CD4-positive, alpha-beta T cell treated with Interleukin-4 for 1 hour (primary cell): ENCODE results near the gene CCDC102A.
"Not testable (repeated sequence)": the region's sequence is repeated elsewhere in the genome, so short reads cannot be mapped to it uniquely, and the experiment has no call there.

Experiments
- DNase-seq, 2 donors: peaks; one replicate each; pipeline ENCODE4 v3.0.0-alpha.2; 2020 to 2022

CCDC102A gene

DNA sequence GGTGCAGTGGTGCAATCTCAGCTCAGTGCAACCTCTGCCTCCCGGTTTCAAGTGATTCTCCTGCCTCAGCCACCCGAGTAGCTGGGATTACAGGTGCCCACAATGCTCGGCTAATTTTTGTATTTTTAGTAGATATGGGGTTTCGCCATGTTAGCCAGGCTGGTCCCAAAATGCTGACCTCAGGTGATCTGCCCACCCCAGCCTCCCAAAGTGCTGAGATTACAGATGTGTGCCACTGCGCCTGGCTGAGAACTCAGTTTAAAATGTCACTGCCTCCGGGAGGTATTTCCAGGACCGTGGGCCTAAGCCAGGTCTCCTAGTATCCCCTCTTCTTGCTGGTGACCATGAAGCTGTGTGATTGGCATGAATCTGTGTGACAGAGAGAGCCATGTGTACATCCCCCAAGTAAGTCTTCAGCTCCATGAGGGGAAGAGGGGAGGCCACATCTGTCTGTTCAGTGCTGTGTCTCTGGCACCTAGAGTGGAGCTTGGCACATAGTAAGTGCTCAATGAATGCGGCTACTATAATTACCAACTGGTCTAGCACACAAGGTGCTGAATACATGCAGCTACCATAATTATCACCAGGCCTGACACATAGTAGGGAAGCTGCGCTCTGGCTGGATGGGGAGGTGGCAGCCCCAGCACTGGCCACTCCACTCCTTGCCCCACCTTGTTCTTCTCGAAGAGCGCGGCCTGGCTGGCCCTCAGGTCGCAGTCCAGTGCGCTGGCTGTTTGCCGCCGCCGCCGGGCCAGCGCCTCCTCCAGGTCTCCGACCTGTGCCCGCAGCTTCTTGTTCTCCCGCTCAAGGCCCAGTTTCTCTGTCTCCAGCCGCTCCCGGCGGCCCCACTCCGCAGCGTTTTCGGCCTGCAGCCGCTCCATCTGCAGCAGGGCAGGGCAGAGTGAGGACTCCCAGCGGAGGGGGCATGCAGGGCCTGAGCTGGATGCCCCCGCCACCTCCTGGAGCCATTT is 18.7 kb downstream of the CCDC102A start:
- DNase-seq, result no peak

DNA sequence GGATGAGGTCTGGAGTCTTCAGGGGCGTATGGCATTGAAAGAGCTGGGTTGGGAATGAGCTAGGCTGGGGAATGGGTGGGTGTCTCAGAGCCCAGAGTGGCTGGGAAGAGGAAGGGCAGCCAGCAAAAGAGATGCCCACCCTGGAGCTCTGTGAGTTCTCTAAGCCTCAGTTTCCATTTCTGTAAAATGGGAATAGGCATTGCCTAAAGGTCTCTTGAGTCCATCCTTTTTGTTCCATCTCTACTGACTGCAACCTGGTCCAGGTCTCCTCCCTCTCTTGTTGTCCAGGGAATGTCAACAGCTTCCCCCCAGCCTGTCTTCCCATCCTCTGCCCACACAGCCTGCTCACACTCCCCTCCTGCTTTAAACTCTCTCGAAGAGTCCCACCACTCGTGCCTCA is 19.6 kb downstream of the CCDC102A start:
- no peak for DNase-seq

DNA sequence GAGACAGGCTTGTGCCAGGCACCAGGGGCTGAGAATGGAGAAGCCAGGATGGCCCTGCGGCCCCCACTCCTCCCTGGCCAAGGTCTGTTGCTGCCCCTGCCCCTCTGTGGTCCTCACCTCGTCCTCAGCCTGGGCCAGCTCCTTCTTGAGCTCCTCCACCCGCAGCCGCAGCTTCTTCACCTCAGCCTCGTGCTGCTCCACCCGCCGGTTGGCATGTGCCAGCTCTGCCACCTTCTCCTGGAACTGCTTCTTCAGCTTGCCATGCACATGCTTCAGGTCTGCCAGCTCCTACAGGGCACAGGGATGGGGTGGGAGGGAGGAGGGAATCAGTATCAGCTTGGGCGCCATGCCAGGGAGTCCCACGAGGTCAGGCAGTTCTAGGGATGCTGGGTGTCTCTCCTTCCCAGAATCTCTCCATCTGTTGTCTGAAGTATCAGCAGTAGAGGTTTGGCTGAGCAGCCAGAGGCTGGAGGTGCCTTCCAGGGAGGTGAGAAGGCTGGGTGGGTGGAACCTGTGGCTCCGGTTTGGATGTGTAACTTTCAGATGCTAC is 20.1 kb downstream of the CCDC102A start:
- no peak for DNase-seq

DNA sequence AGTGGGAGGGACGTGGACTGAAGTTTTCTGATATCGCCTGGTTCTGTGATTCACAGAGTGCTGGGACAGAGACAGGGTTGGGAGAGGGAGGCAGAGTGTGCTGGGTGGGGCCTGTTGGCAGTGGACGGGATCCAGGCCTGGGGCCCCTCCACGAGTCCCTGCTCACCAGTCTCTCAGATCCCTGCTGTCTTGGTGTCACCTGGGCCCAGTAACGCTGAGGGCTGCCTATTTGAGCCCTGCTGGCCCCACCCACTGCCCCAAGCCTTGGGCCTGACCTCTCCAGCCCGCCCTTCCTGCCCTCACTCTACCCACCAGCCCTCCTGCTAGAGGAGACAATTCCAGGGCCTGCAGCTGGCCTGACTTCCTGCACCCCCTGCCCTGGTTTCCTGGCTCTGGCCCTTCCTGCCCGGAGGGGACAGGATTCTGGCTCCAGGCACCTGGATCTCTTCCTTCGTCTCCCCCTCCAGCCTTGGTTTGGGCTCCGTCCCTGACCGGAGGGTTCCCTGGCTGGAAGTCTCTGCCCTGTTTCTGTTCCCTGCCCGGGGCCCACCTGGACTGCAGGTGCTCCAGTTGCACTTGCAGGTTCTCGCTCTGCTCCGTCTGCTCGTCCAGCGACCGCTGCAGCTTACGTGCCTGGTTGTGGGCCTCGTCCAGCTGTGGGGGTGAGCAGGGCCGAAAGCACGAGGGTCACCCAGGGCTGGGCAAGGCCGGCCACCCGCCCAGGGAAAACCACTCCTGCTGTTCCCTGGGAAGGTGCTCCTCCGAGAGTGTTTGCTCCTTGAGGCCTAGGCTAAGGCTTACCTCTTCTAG is 21.4 kb downstream of the CCDC102A start:
- no peak for DNase-seq

DNA sequence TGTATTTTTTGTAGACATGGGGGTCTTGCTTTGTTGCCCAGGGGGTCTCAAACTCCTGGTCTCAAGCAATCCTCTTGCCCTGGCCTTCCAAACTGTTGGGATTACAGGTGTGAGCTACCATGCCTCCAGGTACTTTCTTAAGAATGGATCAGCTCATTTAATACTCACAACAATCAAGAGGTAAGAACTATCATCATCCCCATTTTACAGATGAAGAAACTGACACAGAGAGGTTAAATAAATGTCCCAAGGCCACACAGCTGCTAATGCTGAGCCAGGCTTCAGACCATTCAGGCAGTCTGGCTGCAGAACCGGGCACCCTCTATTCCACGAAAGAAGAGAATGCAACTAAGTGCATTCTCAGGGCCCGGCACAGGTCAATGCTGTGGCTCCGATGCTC is 22.0 kb downstream of the CCDC102A start:
- no peak for DNase-seq

DNA sequence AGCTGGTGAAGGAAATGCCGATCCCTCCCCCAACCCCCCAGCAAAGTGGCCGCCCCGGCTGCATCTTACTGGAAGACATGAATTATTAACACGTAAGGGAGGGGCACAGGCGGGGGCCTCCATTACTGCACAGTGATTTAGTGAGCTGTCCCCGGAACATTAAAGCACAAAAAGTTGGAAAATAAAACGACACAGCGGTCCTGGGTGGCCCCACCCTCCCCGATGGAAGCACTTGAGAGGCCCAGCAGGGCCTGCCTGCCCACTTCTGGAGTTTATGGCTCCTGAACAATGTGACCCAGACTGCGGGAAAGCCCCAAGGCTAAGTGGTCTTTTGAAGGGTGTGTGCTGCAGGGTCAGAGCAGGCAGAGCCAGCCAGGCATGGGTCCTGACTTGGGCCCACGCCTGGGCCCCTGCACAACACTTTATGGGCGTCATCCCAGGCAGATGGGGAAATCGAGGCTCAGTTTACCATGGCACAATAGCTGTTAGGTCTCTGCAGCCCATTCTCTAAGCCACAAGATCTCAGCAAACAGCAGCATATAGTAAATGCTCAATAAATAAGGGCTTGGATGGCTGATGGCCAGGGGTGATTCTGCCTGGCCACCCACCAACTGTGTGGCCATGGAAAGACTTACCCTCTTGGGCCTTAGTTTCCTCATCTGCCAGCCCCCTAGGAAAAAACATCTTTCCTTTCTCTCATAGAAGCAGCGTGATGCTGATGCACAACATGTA is 22.8 kb downstream of the CCDC102A start:
- no peak for DNase-seq

DNA sequence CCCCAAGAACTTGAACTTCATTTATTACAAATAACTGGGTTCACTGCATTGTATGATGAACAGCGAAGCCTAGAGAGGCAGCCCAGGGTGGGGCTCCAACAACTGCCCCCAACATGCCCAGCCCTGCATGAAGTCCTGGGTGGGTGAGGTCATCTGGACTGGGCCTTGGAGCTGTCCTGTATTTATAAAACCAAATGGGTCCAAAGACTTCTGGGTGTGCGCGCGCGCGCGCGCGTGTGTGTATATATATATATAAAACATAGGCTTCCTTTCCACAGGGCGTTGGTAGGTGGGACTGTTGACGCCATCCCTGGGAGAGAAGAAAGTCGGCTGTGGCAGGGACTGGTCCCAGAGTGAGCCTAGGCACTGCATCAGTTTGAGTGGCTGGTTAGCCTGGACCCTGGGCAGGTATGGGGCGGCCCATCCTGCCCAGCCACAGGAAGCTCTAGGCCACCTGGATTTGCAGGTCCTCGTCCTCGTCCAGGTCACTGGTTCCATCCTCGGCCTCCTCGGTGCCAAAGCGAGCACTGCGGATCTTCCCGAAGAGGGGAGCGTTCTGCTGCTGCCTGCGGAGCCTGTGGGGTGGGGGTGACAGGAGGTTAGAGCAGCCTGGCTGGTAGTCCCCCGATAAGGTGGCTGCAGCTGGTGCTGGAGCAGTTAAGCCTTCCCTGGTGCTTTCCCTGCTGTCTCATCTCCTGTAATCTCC is 23.9 kb downstream of the CCDC102A start:
- no peak for DNase-seq

DNA sequence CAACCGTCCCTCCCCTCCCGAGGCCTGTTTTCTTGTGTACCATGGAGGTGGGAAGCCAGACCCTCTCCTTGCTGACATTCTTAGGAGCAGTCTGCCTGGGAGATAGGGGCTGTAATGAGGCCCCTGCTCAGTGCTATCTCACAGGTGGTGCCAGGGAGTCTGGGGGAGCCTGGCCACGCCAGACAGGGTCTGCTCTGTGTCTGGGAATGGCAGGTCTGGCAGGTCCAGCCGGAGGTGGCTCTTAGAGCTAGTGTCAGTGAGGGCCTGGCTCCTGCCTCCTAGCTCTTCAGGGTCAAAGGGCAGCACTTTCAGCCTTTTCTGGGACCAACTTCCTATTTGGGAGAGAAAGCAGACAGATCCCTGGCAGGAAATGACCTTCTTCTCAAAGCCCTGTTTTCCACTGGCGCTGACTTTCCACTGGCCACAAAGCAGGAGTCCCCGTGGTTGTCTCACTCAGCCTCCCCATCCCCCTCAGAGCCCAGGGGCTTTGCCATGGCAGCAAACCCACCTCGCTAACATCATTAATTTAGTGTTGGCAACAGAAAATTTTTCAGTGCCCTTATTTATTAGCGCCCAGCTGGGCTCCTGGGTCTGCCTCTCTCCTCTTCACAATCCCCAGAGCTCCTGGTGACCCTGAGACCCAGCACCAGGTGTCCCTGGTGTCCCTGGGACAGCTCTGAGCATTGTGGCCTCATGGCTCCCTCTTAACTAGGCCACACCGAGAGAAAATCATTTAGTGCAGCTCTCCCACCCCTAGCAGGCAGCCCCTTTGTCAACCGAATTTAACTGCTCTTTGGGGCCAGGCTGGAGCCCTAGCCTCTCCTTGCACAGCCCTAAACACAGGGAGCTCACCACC is 26.1 kb downstream of the CCDC102A start:
- no peak for DNase-seq

DNA sequence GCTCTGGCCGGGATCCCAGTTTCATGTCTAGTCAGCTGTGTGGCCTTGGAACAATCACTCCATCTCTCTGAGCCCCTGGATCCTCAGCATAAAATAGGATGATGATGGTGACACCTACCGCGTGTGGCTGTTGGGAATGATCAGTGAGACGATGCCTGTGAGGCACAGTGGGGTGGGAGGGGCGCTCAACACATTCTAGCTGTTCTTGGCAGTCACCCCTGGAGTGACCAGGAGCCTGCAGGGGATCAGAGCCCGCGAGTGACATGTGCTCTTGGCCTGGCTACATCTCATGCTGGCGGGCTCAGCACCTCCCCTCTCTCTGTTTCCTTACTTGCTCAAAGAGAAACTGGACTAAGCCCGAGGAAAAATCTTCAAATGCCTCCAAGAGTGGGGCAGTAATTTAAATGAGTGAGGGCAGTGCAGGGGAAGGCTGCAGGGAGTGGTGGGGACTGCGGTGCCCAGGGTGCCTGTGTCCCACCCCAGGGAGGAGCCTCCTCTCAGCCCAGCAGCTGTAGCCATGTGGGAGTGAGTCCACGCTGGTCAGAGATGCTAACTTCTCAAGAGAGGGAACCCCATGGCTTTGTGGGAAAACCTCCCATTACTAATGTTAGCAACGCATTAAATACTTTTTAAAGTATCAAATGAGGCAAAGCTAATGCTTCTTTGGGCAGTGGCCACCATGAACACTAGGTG is 27.0 kb downstream of the CCDC102A start:
- no peak for DNase-seq

DNA sequence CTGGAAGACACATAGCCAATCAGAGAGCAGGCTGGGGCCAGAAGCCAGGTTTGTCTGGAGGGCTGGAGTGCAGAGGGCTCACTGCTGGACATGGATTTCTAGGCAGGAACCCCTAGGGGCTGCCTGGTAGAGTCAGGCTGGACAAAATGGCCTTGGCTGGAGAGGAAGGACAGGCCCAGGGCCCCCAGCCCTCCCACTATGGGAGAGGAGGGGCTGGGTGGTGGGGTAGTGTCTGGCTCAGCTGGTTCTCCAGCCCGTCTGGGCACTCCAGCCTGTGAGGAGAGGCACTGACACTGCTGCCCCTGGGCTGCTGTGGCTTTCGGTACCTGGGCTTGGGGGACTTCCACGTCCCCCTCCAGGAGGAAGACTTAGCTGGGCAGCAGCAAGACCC is 28.3 kb downstream of the CCDC102A start:
- DNase-seq, result no peak

DNA sequence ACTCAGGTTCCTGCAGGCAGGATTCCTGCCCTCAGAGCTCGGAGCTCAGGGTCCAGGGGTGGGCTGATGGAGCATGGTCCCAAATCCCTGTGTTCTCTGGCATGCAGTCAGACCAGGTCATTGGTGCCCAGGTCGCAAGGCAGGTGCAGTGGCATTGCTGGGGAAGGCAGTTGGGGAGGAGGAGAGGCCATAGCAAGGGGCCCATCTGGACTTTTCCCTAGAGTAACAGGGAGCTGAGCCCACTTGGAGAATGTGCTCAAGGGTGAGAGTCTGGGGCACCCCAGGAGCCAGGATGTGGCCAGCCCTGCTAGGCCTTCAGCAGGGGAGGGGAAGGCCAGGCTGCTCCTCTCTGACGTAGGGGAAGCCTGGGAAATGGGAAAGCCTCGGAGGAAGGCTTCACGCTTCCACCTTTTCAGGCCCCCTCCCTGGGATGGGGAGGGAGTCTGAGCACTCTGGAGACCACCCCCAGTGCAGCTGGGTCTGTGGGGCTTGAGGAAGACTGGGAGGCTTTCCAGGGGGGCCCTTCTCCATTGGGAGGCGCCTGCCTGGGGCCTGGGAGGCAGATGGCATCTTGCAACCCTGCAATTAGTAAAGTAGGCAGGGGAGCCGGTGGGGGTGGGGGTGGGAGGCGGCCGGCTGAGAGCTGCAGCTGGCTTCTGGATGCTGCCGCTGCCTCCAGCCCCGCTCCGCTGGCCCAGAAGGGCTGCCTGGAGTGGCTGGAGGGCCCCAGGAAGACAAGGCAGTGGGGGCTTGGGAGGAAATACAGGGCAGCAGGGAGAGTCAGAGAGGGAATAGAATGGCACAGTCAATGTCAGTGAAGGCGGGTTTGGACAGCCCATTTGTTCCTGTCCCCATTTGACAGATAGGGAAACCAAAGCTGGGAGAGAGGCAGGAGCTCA is 29.0 kb downstream of the CCDC102A start:
- DNase-seq, result no peak

DNA sequence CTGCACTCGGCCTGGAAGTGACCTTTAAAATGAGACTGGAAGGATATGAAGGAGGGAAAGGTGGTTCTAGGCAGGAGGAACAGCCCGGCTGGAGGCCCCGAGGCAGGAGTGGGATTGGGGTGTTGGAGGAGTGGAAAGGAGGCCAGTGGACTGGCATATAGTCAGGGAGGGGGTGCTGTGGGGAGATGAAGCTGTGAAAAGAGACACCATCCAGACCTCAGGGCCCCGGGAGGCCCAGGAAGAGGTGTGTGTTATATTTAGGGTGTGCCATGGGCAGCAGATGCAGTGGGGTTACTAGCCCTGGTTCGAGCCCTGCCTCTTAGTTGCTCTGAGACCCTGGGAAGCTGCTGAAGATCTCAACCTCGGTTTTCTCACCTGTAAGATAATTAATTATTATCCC is 31.2 kb downstream of the CCDC102A start:
- no peak for DNase-seq

DNA sequence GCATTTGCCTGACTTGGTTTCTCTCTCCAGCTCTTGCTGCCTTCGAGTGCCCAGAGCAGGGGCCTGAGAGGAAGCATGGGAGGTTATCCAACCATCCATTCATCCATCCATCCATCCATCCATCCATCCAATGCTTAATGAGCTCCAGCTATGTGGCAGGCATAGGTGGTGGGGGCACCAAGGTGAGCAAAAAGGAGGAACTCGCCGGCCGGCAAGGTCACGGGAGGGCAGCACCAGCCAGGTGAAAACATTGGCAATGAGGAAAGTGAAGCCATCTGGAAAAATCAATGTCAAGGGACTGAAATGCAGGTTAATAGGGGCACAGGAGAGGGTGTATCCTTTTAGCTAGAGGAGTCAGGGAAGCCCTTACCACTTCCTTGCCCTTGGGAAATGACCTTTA is 31.9 kb downstream of the CCDC102A start:
- no peak for DNase-seq

DNA sequence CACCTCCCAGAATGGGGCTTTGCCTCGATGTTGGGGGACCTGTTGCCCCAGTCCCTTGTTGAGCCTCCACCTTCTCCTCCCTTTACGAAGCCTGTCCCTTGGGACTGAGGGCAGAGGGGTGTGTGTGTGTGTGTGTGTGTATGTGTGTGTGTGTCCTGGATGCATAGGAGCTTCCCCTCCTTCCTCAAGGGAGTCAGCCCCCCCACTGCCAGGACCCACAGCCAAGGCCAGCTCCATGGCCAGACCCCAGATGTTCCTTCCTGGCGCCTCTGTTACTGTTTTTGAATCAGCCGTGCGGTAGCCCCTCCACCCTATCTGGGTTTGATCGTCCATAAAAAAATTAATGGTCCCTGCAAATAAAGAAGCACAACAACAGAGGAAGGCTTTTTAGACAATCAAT is 32.4 kb downstream of the CCDC102A start:
- no peak for DNase-seq

DNA sequence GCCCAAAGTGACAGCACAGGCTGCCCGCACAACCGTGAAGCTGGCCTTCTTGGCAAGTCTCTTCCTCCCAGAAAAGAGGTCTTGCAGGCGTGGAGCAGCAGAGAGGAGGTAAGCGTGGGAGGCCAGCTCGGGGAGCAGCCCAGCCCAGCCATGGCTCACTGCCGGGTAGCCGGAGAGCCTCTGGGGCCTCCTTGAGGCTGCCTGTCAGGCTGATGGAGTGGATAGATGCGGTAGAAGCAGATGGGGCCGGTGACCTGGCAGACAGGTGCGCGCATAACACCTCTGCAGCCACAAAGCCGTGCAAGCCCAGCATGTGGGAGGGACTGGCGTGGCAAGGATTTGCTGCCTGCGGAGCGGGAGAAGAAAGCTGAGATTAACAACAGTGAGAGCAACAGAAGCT is 33.0 kb downstream of the CCDC102A start:
- DNase-seq, result no peak

DNA sequence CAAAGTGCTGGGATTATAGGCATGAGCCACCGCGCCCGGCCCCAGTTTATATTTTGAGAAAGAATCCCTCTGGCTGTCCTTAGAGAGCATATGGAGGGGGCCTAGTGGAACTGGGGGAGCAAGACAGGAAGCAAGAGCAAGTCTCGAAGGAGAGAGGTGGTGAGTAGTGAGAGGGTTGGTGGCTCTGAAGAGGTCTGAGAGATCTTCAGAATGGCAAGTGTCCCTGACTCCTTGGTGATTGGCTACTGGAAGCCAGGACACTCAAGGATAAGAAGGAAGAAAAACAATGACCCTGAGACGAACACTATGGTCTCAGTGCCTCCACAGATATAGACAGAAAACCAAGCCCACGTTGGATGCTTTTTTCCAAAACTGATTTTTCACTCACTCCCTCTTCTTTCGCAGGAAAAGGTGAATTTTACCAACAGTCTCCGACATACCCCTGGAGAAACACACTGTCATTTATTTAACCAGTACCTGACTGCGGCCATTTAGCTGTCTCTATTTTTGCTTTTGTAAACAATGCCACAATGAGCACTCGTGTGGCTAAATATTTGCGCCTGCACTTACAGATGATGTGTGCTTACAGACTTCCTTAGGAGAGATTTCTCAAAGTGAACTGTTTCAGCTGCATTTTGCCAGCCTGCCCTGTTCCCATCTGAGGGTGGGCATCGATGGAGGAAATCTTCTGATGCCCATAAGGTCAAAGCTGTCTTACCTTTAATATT is 34.2 kb downstream of the CCDC102A start:
- DNase-seq, result no peak

DNA sequence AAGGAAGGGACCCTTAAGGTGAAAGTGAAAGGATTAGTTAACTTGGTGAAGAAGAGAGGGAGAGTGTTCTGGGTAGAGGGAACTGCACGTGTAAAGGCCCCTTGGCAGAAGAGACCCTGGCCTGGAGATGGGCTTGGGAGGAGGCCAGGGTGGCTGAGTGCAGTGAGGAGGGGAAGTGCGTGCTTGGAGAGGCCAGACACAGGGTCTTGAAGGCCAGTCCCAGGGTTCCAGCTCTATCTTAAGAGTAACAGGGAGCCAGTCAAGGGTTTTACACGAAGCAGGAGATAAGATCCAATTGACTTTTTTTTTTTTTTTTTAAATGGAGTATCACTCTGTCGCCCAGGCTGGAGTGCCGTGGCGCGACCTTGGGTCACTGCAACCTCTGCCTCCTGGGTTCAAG is 34.9 kb downstream of the CCDC102A start:
- DNase-seq, result no peak

DNA sequence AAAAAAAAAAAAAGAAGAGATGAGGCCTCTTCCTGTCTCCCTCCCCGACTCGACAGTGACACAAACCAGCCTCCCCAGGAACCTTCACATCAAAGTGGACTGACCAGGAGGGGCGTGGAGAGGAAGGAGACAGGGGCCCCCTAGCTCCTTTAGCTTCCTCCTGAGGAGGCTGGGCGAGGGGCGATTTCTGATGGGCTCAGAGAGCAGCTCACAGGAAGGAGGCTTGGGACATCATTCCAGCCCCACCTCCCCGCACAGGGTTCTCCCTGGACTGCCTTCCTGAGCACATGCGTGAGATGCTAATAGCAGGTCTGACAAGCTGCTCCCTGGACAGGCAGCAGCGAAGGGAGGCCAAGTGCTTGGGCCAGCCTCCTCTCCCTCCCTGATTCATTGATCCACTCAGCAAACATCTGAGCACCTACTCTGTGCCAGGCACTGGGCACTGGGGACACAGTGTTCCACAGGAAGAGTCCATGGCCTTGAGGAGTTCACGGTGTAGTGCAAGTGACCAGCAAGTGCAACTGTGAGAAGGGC is 35.7 kb downstream of the CCDC102A start:
- no peak for DNase-seq

DNA sequence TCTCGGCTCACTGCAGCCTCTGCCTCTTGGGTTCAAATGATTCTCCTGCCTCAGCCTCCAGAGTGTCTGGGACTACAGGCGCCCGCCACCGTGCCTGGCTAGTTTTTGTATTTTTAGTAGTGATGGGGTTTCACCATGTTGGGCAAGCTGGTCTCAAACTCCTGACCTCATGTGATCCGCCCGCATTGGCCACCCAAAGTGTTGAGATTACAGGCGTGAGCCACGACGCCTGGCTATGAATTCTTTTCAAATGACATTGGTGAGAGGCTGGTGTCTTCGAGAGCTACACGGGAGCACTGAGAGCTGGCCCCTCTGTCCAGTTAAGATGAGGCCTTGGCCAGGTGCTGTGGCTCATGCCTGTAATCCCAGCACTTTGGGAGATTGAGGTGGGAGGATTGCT is 36.4 kb downstream of the CCDC102A start:
- DNase-seq, result not testable (repeated sequence)
